B cell (primary cell): ENCODE data around the gene TXNDC5. TPM values are rescaled to one million over a fixed set of nuclear protein-coding genes. Genes with fewer than 3 reads are reported as not detected.

Experiments
- ATAC-seq: fragments of 200-7000 bp; cut with Tn5 transposase; one replicate; pipeline ENCODE4 v1.10.0; 2021; ENCODE audit warnings: low read depth, mild to moderate bottlenecking, moderate number of reproducible peaks, moderate library complexity
- CTCF ChIA-PET: fragments of 350-600 bp; sonication (Branson Sonifier 250); formaldehyde crosslinking; loops from one replicate; lab custom pipeline; 2021; ENCODE audit warnings: antibody characterized with exemption, inconsistent platforms; lab: Charles Lee
- POLR2A ChIA-PET: fragments of 350-600 bp; sonication (Branson Sonifier 250); formaldehyde crosslinking; loops from one replicate; lab custom pipeline; 2021; ENCODE audit warnings: antibody characterized with exemption; lab: Charles Lee
- DNase-seq: peaks from one replicate; pipeline ENCODE4 v3.0.0; 2013
- H2AFZ ChIP-seq: 2 replicates; pipeline ENCODE4 v1.6.1; 2012; ENCODE audit warnings: mild to moderate bottlenecking, low read depth, low read length; ENCODE audit not compliant: insufficient read depth, poor library complexity, severe bottlenecking
- H3K27ac ChIP-seq, 2 donors: 1 replicate in 1 of 2; 2 replicates in 1 of 2; pipeline ENCODE4 v1.5.1; 2012 to 2013; ENCODE audit warnings: low read length in 2 of 2, mild to moderate bottlenecking in 2 of 2, moderate library complexity in 1 of 2
- H3K27me3 ChIP-seq, 4 experiments: fragments of 200-600 bp in 1 of 4; sonication (generic) in 1 of 4; replicated peaks in 1 of 4; 1 replicate in 2 of 4; 2 replicates in 2 of 4; pipeline versions ENCODE4 v1.6.1 to v1.7.0; 2013 to 2016; ENCODE audit warnings: low read length in 3 of 4, mild to moderate bottlenecking in 2 of 4, mixed read lengths in 1 of 4, moderate library complexity in 1 of 4; ENCODE audit not compliant: insufficient read depth in 4 of 4, control insufficient read depth in 3 of 4; ENCODE audit errors: control extremely low read depth in 1 of 4
- H3K36me3 ChIP-seq, 2 experiments: replicated peaks in 1 of 2; 1 replicate in 1 of 2; 2 replicates in 1 of 2; pipeline versions ENCODE4 v1.6.1 to v1.7.1; 2013; ENCODE audit warnings: low read length in 1 of 2; ENCODE audit not compliant: insufficient read depth in 2 of 2, control insufficient read depth in 1 of 2; ENCODE audit errors: control extremely low read depth in 1 of 2, extremely low read depth in 1 of 2
- H3K4me1 ChIP-seq, 2 donors: fragments of 200-600 bp in 1 of 2; sonication (generic) in 1 of 2; 1 replicate in 1 of 2; 2 replicates in 1 of 2; pipeline versions ENCODE4 v1.5.1 to v1.6.1; 2013 to 2017; ENCODE audit warnings: low read length in 2 of 2; ENCODE audit not compliant: control insufficient read depth in 2 of 2, insufficient read depth in 2 of 2
- H3K4me2 ChIP-seq: replicated peaks from 2 replicates; pipeline ENCODE3; 2012; ENCODE audit warnings: mild to moderate bottlenecking, low read depth, low read length; ENCODE audit not compliant: poor library complexity, severe bottlenecking
- H3K4me3 ChIP-seq, 5 experiments: fragments of 200-600 bp in 1 of 5; sonication (generic) in 1 of 5; 1 replicate in 3 of 5; 2 replicates in 2 of 5; pipeline versions ENCODE4 v1.5.1 to v1.7.0; 2011 to 2016; ENCODE audit warnings: low read length in 4 of 5, mild to moderate bottlenecking in 4 of 5, low read depth in 2 of 5, control low read depth in 1 of 5, moderate library complexity in 1 of 5; ENCODE audit not compliant: insufficient read depth in 1 of 5; ENCODE audit errors: control extremely low read depth in 1 of 5, extremely low read depth in 1 of 5
- H3K79me2 ChIP-seq: fragments of 200-600 bp; sonication (generic); one replicate; pipeline ENCODE4 v1.6.0; 2016; ENCODE audit warnings: low read length; ENCODE audit not compliant: control insufficient read depth, insufficient read depth
- H3K9ac ChIP-seq: fragments of 200-600 bp; sonication (generic); 2 replicates; pipeline ENCODE4 v1.6.1; 2017; ENCODE audit warnings: mild to moderate bottlenecking, low read length, moderate library complexity
- H3K9me3 ChIP-seq, 3 donors: one replicate each; pipeline versions ENCODE4 v1.6.1 to v1.7.1; 2013; ENCODE audit warnings: low read length in 2 of 3; ENCODE audit not compliant: control insufficient read depth in 2 of 3, insufficient read depth in 1 of 3; ENCODE audit errors: control extremely low read depth in 1 of 3
- H4K20me1 ChIP-seq: 2 replicates; pipeline ENCODE4 v1.6.0; 2012; ENCODE audit warnings: mild to moderate bottlenecking, low read length; ENCODE audit not compliant: insufficient read depth, control insufficient read depth, poor library complexity, severe bottlenecking
- H3K27ac Mint-ChIP-seq: one replicate; pipeline ENCODE4 v1.8.0; 2021; ENCODE audit warnings: mixed read lengths
- H3K27me3 Mint-ChIP-seq: one replicate; pipeline ENCODE4 v1.8.0; 2021; ENCODE audit warnings: mixed read lengths
- H3K4me1 Mint-ChIP-seq: one replicate; pipeline ENCODE4 v1.8.0; 2021; ENCODE audit warnings: mixed read lengths
- H3K4me3 Mint-ChIP-seq: one replicate; pipeline ENCODE4 v1.8.0; 2021; ENCODE audit warnings: mixed read lengths
- H3K9me3 Mint-ChIP-seq: one replicate; pipeline ENCODE4 v1.8.0; 2022; ENCODE audit warnings: mixed read lengths; ENCODE audit not compliant: insufficient read depth
- EZH2 ChIP-seq: IDR thresholded peaks from 2 replicates; pipeline ENCODE4 v1.6.1; 2012; ENCODE audit warnings: borderline replicate concordance, low read depth, mild to moderate bottlenecking, moderate library complexity, low read length; ENCODE audit not compliant: insufficient read depth, poor library complexity, severe bottlenecking
- WGBS: methylation state at CpG from one replicate; pipeline ENCODE4 v1.1.5; 2013; ENCODE audit warnings: missing lambda C conversion rate; ENCODE audit not compliant: insufficient coverage; 5-methylcytosine and 5-hydroxymethylcytosine counted together
- intact Hi-C: fragments of 100-400 bp; cut with micrococcal nuclease; formaldehyde crosslinking; loops from one replicate; pipeline ENCODE4 v1.10.0; 2022
- polyA plus RNA-seq: library from polyadenylated mRNA; depleted of rRNA; stranded (reverse); fragments of >200 nt; gene quantifications from 2 replicates; pipeline ENCODE4 v1.2.3, GENCODE V29; 2012
- total RNA-seq, 2 donors: library from RNA; stranded (reverse); fragments of 120-200 nt in 1 of 2; gene quantifications; 1 replicate in 1 of 2; 2 replicates in 1 of 2; pipeline versions ENCODE4 v1.2.3 to v1.2.4, GENCODE V29; 2013 to 2022
- TF ChIP-seq, protein P1 (sequence below): fragments of 200-600 bp; IDR thresholded peaks from one replicate; pipeline ENCODE4 v1.8.0; 2022; ENCODE audit warnings: antibody characterized with exemption, mild to moderate bottlenecking

Gene TXNDC5
- total and polyA plus RNA-seq, 2 donors (not counting 1 experiment from before 2014, with no cell fraction given): 62.6 to 91.9 TPM

DNA sequence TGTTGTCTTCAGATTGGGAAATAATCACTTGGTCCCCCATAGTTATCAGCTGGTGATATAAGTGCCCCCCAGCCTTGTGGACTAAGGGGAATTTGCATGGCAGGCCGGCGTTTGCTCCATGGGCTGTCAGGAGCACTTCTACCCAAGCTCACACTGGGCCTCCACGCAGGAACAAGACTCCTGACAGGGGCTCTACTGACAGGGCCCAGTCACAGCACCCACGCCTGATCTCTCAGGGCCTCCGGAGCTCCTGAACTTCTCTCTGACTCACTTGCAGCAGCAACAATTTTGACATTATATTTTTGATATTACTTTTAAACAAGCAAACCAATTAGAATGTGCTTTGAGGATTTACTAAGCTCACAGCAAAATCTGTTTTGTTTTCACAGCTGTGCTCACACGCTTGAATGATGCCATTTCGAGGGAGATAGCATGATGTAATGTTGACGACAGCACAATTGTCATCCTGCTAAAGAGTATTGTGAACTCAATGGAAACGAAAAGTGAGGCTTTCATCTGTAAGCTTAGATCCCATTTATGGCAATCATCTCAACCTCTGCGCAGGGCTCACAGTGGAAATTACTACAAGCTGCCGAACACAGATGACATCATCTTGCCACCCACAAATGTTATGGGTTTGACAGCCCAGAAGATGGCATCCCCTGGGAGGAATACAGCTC, 28.7 kb upstream of the TXNDC5 start:
- Mint-ChIP-seq H3K4me1 (peaks cover 34% of the 10 kb centered on the region), H3K4me3 (peak overlapping the region; percentile 53), H3K9me3 (no peaks in the 10 kb centered on the region), H3K27me3 (no peaks in the 10 kb centered on the region), H3K27ac (peak overlapping the region; percentile 80)
- DNase-seq (peak; percentile 58), ATAC-seq (peak; percentile 70)
- Histone ChIP-seq H3K79me2 (no peaks in the 10 kb centered on the region), H4K20me1 (no peaks in the 10 kb centered on the region), H3K4me1 (peaks cover 27 to 36% of the 10 kb centered on the region in 2 donors), H3K9ac (no peak overlapping the region), H3K4me2 (peak overlapping the region; percentile 54), H3K9me3 (peaks cover 0 to 3% (median 0%) of the 10 kb centered on the region in 3 donors), H3K36me3 (no peaks in the 10 kb centered on the region), H3K27ac (peak overlapping the region in 1 of 2 donors; percentile 66), H2AFZ (peak overlapping the region; percentile 10), H3K4me3 (no peak overlapping the region), H3K27me3 (no peaks in the 10 kb centered on the region)
- WGBS: 87% methylated on average over 4 of the region's 11 CpGs
- intact Hi-C loops: loop anchor here (2.0 kb wide), 1 partner anchor 29 kb away; the partner anchor contains the start of gene TXNDC5
- CTCF ChIA-PET: interaction anchor here (0.8 to 2.4 kb wide), 4 partner anchors 22 to 217 kb away, joined by 3 to 8 read pairs (median 6); no protein-coding TSS in a partner anchor
- TF ChIP-seq EZH2: no peak
- TF ChIP-seq, protein P1, sequence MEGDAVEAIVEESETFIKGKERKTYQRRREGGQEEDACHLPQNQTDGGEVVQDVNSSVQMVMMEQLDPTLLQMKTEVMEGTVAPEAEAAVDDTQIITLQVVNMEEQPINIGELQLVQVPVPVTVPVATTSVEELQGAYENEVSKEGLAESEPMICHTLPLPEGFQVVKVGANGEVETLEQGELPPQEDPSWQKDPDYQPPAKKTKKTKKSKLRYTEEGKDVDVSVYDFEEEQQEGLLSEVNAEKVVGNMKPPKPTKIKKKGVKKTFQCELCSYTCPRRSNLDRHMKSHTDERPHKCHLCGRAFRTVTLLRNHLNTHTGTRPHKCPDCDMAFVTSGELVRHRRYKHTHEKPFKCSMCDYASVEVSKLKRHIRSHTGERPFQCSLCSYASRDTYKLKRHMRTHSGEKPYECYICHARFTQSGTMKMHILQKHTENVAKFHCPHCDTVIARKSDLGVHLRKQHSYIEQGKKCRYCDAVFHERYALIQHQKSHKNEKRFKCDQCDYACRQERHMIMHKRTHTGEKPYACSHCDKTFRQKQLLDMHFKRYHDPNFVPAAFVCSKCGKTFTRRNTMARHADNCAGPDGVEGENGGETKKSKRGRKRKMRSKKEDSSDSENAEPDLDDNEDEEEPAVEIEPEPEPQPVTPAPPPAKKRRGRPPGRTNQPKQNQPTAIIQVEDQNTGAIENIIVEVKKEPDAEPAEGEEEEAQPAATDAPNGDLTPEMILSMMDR: no peak
- POLR2A ChIA-PET: interaction anchor here (0.6 kb wide), 2 partner anchors 18 to 240 kb away, joined by 4 to 5 read pairs; no protein-coding TSS in a partner anchor
